GM18870 (cell line): ENCODE results near the gene SLC23A2.

Experiments
- ATAC-seq: cut with Tn5 transposase; IDR thresholded peaks from one replicate; pipeline ENCODE4 v1.9.1; 2021; ENCODE audit warnings: moderate library complexity; ENCODE audit not compliant: unreplicated experiment

The SLC23A2 gene

GRCh38 chr20:4971064-4971463, 30.2 kb downstream of the SLC23A2 start:
- no peak for ATAC-seq

GRCh38 chr20:4967752-4968477, 33.4 kb downstream of the SLC23A2 start:
- ATAC-seq = no peak

- ATAC-seq = no peak
These were observed 34.2 kb downstream of the SLC23A2 start for GRCh38 chr20:4966826-4967751.

GRCh38 chr20:4962241-4962855, 39.0 kb downstream of the SLC23A2 start:
- ATAC-seq = no peak

GRCh38 chr20:4961746-4962145, 39.6 kb downstream of the SLC23A2 start:
- ATAC-seq = no peak

- ATAC-seq = no peak
These were observed 41.7 kb downstream of the SLC23A2 start for GRCh38 chr20:4959592-4959991.

GRCh38 chr20:4957939-4958362, 43.4 kb downstream of the SLC23A2 start:
- ATAC-seq = no peak

GRCh38 chr20:4957187-4957586, 44.1 kb downstream of the SLC23A2 start:
- ATAC-seq = no peak

- no peak for ATAC-seq
These were observed 45.0 kb downstream of the SLC23A2 start for GRCh38 chr20:4956200-4956810.

GRCh38 chr20:4953881-4954280, 47.4 kb downstream of the SLC23A2 start:
- no peak for ATAC-seq

- ATAC-seq = no peak
These were observed 49.1 kb downstream of the SLC23A2 start for GRCh38 chr20:4952229-4952628.

GRCh38 chr20:4951299-4951698, 50.0 kb downstream of the SLC23A2 start:
- no peak for ATAC-seq

GRCh38 chr20:4950841-4951240, 50.5 kb downstream of the SLC23A2 start:
- no peak for ATAC-seq

- no peak for ATAC-seq
These were observed 50.9 kb downstream of the SLC23A2 start for GRCh38 chr20:4950437-4950836.

GRCh38 chr20:4949833-4950178, 51.5 kb downstream of the SLC23A2 start:
- ATAC-seq = no peak

GRCh38 chr20:4947817-4948559, 53.3 kb downstream of the SLC23A2 start:
- ATAC-seq = no peak

GRCh38 chr20:4946986-4947385, 54.3 kb downstream of the SLC23A2 start:
- no peak for ATAC-seq

GRCh38 chr20:4946585-4946984, 54.7 kb downstream of the SLC23A2 start:
- no peak for ATAC-seq

- no peak for ATAC-seq
These were observed 56.6 kb downstream of the SLC23A2 start for GRCh38 chr20:4944518-4945313.

- no peak for ATAC-seq
These were observed 59.0 kb downstream of the SLC23A2 start for GRCh38 chr20:4942331-4942730.
